Stomach (tissue), 9 donors: ENCODE measurements around the gene TBC1D25. TPM values are rescaled to one million over a fixed set of nuclear protein-coding genes. Genes with fewer than 3 reads are reported as not detected.
A peak's percentile ranks its signal among the peaks of the same experiment; 100 is the strongest.

Experiments
- DNase-seq, 2 donors: peaks; one replicate each; pipeline versions ENCODE4 v3.0.0 to v3.0.0-alpha.2; 2013 to 2019
- H3K27ac ChIP-seq, 5 donors: fragments of 200-600 bp in 4 of 5; sonication (generic) in 4 of 5; one replicate each; pipeline ENCODE4 v1.5.1; 2013 to 2019; ENCODE audit warnings: mild to moderate bottlenecking in 1 of 5, moderate library complexity in 1 of 5
- H3K27me3 ChIP-seq, 3 donors: fragments of 200-600 bp; sonication (generic); one replicate each; pipeline ENCODE4 v1.5.1; 2017 to 2019; ENCODE audit warnings: mixed run types in 1 of 3
- H3K36me3 ChIP-seq, 4 donors: fragments of 200-600 bp; sonication (generic); 1 replicate in 3 of 4; 2 replicates in 1 of 4; pipeline ENCODE4 v1.5.1; 2016 to 2019
- H3K4me1 ChIP-seq, 4 donors: fragments of 200-600 bp; sonication (generic); one replicate each; pipeline ENCODE4 v1.5.1; 2016 to 2019
- H3K4me3 ChIP-seq, 4 donors: fragments of 200-600 bp; sonication (generic) in 3 of 4; one replicate each; pipeline ENCODE4 v1.5.1; 2016 to 2019; ENCODE audit warnings: mild to moderate bottlenecking in 1 of 4
- H3K9me3 ChIP-seq, 4 donors: fragments of 200-600 bp; sonication (generic); one replicate each; pipeline ENCODE4 v1.5.1; 2016 to 2019
- EP300 ChIP-seq: sonication (generic); formaldehyde crosslinking; IDR thresholded peaks from one replicate; pipeline ENCODE4 v1.6.1; 2017; ENCODE audit warnings: antibody characterized with exemption
- POLR2A ChIP-seq, 4 donors: fragments of 450-650 bp; IDR thresholded peaks; one replicate each; pipeline ENCODE4 v1.6.1; 2016; ENCODE audit warnings: antibody characterized with exemption in 4 of 4, control low read depth in 2 of 4, mild to moderate bottlenecking in 1 of 4, moderate library complexity in 1 of 4
- POLR2AphosphoS5 ChIP-seq, 3 donors: sonication (generic); formaldehyde crosslinking; IDR thresholded peaks; one replicate each; pipeline ENCODE4 v1.6.1; 2016; ENCODE audit warnings: antibody characterized with exemption in 3 of 3
- WGBS, 5 donors: extraction: QIAGEN DNeasy Blood & Tissue Kit in 3 of 5; methylation state at CpG; one replicate each; pipeline versions ENCODE4 v1.1.5 to v1.1.7; 2013 to 2018; 5-methylcytosine and 5-hydroxymethylcytosine counted together
- intact Hi-C: fragments of 100-400 bp; cut with DNase I; formaldehyde crosslinking; loops from one replicate; pipeline ENCODE4 v1.15.1; 2023; ENCODE audit warnings: low total_unique reads
- polyA plus RNA-seq, 3 donors: library from polyadenylated mRNA; stranded (reverse); fragments of 200-250 nt; gene quantifications; one replicate each; pipeline ENCODE4 v1.2.3, GENCODE V29; 2013
- total RNA-seq, 5 donors: library from RNA; depleted of rRNA; stranded (reverse); fragments of >200 nt; gene quantifications; one replicate each; pipeline versions ENCODE4 v1.1.0 to v1.2.3, GENCODE V29; 2014 to 2016
- TF ChIP-seq, protein P1 (sequence below), 7 experiments: fragments of 450-650 bp in 4 of 7; fragments of 200-600 bp in 3 of 7; sonication (generic) in 3 of 7; IDR thresholded peaks; one replicate each; pipeline ENCODE4 v1.5.1; 2016 to 2019; ENCODE audit warnings: antibody characterized with exemption in 7 of 7, control low read depth in 2 of 7, mild to moderate bottlenecking in 1 of 7
- donor health status: healthy with polysubstance abuse.
- donor health status: Bipolar disorder and iron deficiency.
- donor health status: healthy.

TBC1D25 gene
- total and polyA plus RNA-seq, 8 donors, result 4.6 to 13.6 (median 5.9) TPM; not detected in 1

- no peaks in the 10 kb centered on the region for H3K4me1 ChIP-seq
- H3K27ac ChIP-seq, result no peak overlapping the region
- H3K9me3 ChIP-seq, result no peaks in the 10 kb centered on the region
- no peak for DNase-seq
- no peak overlapping the region for H3K4me3 ChIP-seq
- no peak for TF ChIP-seq POLR2A (IDR thresholded peaks at IDR 0.05)
- TF ChIP-seq, protein P1, sequence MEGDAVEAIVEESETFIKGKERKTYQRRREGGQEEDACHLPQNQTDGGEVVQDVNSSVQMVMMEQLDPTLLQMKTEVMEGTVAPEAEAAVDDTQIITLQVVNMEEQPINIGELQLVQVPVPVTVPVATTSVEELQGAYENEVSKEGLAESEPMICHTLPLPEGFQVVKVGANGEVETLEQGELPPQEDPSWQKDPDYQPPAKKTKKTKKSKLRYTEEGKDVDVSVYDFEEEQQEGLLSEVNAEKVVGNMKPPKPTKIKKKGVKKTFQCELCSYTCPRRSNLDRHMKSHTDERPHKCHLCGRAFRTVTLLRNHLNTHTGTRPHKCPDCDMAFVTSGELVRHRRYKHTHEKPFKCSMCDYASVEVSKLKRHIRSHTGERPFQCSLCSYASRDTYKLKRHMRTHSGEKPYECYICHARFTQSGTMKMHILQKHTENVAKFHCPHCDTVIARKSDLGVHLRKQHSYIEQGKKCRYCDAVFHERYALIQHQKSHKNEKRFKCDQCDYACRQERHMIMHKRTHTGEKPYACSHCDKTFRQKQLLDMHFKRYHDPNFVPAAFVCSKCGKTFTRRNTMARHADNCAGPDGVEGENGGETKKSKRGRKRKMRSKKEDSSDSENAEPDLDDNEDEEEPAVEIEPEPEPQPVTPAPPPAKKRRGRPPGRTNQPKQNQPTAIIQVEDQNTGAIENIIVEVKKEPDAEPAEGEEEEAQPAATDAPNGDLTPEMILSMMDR (IDR thresholded peaks at IDR 0.05), result no peak
- no peak for TF ChIP-seq POLR2AphosphoS5 (IDR thresholded peaks at IDR 0.05)
- H3K36me3 ChIP-seq, result peaks cover 0 to 11% (median 6%) of the 10 kb centered on the region in 4 donors
- WGBS, 5 donors, result 81 to 98% (median 88%) methylated on average over 3 of the region's 3 CpGs
- intact Hi-C loops, result no loop called here
- no peaks in the 10 kb centered on the region for H3K27me3 ChIP-seq
Observed at GRCh38 chrX:48533165-48533564, 6.3 kb upstream of the TBC1D25 start.

DNA sequence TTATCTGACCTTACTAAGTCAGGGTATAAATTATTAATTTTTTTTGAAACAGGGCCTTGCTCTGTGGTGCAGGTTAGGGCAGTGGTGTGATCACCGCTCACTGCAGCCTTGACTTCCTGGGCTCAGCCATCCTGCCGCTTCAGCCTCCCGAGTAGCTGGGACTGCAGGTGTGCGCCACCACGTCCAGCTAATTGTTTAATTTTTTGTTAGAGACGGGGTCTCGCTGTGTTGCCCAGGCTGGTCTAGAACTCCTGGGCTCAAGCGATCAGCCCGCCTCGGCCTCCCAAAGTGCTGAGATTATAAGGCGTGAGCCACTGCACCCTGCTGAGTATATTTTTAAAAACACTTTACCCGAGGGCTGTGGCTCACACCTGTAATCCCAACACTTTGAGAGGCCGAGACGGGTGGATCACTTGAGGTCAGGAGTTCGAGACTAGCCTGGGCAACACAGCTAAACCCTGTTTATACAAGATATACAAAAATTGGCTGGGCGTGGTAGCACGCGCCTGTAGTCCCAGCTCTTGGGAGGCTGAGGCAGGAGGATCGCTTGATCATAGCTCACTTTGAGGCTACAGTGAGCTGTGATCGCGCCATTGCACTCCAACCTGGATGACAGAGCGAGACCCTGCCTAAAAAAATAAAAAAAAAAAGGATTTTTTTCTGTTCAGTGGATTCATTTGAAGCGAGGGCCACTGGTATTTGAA lies 721 bp upstream of the TBC1D25 start:
- no peak for DNase-seq
- Histone ChIP-seq H3K9me3 (no peaks in the 10 kb centered on the region), H3K27me3 (no peaks in the 10 kb centered on the region), H3K36me3 (peaks cover 0 to 15% (median 8%) of the 10 kb centered on the region in 4 donors), H3K27ac (peak overlapping the region; percentile 79 to 93 (median 90)), H3K4me3 (peak overlapping the region in 3 of 4 donors; percentile 27 to 66 (median 63)), H3K4me1 (peaks cover 0 to 16% (median 10%) of the 10 kb centered on the region in 4 donors)
- TF ChIP-seq POLR2AphosphoS5 (IDR thresholded peaks at IDR 0.05), result no peak
- TF ChIP-seq POLR2A (IDR thresholded peaks at IDR 0.05), result no peak
- TF ChIP-seq, protein P1 (IDR thresholded peaks at IDR 0.05), result no peak
- TF ChIP-seq EP300, result no peak
- intact Hi-C loops, result no loop called here
- WGBS, 5 donors, result 70 to 81% (median 76%) methylated on average over 14 to 23 of the region's 23 CpGs

DNA sequence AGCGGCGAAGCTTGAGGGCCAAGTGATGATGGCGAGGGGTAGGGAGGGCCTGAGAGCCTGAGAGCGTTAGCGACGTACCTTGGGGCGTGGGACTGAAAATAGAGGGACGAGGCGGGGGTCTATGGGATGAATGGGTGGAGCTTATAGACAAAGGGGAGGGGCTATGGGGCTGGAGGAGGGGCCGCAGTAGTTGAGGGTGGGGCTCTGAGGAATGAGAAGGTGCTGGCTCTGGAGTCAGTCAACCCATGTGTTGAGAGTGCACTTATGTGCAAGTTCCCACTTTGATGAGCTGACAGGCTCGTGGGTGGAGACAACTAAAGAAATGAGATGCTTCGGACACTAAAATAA lies 488 bp downstream of the TBC1D25 start:
- peak in 1 of 2 donors; percentile 43 for DNase-seq
- Histone ChIP-seq H3K36me3 (peaks cover 0 to 24% (median 17%) of the 10 kb centered on the region in 4 donors), H3K27ac (peak overlapping the region; percentile 79 to 93 (median 90)), H3K4me1 (peaks cover 0 to 16% (median 10%) of the 10 kb centered on the region in 4 donors), H3K4me3 (peak overlapping the region; percentile 63 to 66 (median 64)), H3K9me3 (no peaks in the 10 kb centered on the region), H3K27me3 (no peaks in the 10 kb centered on the region)
- 2 to 59% (median 16%) methylated on average over 11 to 12 of the region's 12 CpGs for WGBS, 5 donors
- intact Hi-C loops, result no loop called here
- TF ChIP-seq, protein P1 (IDR thresholded peaks at IDR 0.05), result no peak
- no peak for TF ChIP-seq POLR2A (IDR thresholded peaks at IDR 0.05)
- TF ChIP-seq POLR2AphosphoS5 (IDR thresholded peaks at IDR 0.05), result no peak
- TF ChIP-seq EP300, result no peak

DNA sequence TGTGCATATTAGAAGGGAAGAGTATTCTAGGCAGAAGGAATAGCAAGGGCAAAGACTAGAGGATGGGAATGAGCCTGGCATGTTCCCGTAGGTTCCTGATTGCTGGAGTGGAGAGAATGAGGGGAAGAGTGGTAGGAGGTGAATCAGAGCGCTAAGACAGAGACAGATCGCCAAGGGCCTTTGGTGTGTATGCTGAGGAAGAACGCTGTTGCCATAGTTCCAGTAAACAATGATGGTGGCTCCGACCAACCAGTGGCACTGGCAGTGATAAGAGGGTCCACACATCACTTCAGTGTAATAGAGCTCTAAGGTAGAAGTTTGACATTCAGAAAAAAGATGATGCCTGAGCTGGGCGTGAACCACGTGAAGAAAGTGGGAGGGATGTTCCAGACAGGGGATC lies 966 bp downstream of the TBC1D25 start:
- DNase-seq, result no peak
- Histone ChIP-seq H3K27ac (peak overlapping the region in 4 of 5 donors; percentile 87 to 93 (median 91)), H3K9me3 (no peaks in the 10 kb centered on the region), H3K36me3 (peaks cover 0 to 29% (median 22%) of the 10 kb centered on the region in 4 donors), H3K4me1 (peaks cover 0 to 16% (median 10%) of the 10 kb centered on the region in 4 donors), H3K27me3 (no peaks in the 10 kb centered on the region), H3K4me3 (peak overlapping the region; percentile 63 to 66 (median 64))
- intact Hi-C loops, result no loop called here
- TF ChIP-seq POLR2A (IDR thresholded peaks at IDR 0.05) (no peak), POLR2AphosphoS5 (IDR thresholded peaks at IDR 0.05) (no peak), EP300 (no peak)
- TF ChIP-seq, protein P1 (IDR thresholded peaks at IDR 0.05), result no peak
- WGBS, 5 donors, result 71 to 84% (median 83%) methylated on average over 7 of the region's 7 CpGs
